ENCODE data around the gene TMEM233.

Gene TMEM233

DNA sequence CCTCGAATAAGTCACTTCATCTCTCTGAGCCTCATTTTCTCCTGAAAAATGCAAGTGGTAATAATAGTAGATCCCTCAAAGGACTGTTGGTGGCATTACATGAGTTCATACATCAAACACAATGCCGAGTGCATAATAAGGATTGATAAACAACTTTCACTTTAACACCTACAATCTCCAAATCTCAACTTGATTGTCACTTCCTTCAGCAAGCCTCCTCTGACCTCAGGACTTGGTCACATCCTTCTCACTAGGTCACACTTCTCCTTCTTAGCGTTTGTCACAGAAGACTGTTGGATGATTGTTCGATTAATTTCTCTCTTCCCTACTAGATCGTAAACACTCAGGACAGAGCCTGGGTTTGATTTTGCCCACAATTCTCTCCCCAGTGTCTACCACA is 66.5 kb downstream of the TMEM233 start:
- no peak for DNase-seq

DNA sequence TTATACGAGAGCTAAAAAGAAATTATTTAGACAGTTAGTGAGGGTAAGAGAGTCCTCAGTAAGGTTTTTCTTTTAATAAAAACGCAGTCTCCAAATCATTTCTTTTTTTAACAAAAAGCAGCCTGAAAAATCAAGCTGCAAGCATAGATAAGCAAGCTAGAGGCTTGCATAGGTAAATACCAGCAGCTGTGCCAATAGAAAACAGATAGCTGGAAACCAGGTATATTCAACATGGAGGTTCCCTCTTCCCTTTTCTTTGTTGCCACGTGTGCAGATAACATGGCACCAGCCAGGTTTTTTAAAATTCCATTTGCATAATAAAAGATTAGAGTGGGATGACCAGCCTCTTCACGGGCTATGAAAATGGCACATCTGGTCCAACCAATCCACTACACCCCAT is 68.3 kb downstream of the TMEM233 start:
- peak; percentile 37 for DNase-seq

- no peak for DNase-seq
Measured at GRCh38 chr12:119664642-119665041, 71.1 kb downstream of the TMEM233 start.

DNA sequence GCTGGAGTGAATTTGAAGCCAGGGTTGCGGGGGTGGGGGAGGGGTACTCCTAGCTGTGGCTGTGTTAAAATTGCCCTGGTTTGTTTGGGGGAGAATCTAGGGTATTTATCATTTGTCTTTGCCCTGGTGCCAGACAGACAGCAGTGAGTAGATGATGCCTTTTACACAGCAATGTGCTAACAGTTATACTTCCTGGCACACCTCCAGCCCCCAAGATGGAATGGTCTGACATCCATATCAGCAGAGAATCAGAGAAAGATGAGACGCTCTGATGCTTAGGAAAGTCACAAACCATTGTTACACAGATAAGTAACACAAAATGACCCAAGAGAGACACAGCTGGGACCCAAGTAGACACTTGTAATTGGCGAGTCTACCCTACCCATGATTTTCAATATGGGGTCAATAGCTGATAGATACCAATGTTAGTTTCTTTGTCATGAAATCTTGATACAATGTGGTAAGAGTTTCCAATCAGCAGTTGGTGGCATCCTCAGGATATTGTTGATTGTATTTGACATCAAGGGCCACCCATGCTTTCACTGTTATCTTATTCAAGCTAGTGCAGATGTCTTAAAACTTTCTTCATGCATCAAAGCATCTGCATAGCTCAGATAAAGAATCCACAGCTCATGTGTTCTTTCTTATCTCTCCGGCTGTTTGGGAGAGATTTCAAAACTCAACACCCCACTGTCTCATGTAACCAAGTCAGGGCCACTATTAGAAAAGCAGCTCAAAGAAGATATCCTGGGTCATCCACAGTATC is 71.8 kb downstream of the TMEM233 start:
- no peak for DNase-seq

DNA sequence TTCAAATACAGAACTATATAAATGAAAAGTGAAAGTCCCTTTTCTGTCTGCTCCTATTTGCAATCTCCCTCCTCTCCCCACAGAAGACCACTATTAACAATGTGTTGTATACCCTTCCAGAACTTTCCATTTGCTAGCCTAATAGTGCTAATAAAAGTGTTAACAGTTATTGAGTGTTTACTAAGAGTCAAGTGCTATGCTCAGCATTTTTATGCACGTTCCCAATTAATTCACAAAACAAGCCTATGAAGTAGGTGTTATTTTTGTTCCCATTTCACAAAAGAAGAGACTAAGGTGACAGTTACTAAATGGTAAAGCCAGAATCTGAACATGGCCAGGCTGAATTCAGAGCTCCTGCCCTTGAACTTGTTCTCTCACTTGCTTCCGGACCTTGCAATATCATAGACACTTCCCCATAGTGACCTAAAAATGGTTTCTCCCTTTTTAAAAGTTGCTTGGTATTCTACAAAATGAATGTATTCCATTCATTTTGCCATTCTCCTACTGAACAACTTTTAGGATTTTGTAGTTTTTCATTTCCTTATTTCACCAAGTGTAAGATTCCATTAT is 72.7 kb downstream of the TMEM233 start:
- DNase-seq: no peak

- no peak for DNase-seq
Measured at GRCh38 chr12:119666900-119667576, 73.5 kb downstream of the TMEM233 start.

DNA sequence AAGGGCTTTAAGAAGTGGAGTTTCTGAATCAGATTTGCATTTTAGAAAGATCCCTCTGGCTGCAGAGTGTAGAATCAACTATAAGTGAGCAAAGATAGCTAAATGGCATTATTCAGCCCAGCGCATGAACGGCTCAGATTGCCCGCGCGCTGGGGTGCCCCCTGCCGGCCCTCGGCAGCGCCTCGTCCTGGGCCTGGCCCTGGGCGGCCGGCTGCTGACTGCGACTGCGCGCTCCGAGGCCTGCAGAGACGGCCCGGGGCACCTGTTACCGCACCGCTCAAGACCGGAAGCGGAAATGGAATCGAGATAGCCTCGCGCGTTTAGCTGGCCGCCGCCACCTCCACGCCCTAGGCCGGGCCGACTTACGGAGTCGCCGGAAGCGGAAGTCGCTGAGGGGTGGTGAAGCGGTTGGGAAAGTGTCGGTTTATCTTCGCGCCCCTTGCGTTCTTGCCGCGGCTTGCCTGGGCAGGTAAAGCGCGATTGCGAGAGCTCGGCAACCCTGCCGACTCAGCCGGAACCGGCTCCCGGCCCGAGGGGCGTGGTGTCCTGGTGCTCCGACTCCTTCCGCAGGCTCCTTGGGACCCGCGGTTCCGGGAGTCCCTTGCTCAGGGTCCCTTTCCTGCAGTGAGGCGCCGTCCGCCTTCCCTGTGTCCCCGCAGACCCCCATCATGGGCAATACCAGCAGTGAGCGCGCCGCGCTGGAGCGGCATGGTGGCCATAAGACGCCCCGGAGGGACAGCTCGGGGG is 74.2 kb downstream of the TMEM233 start, which contains the start of gene PRKAB1:
Gene PRKAB1 (plus strand): TSS at position 557 of the 747 bp plus-strand sequence. CDS start 112 bp downstream, at position 669.
- DNase-seq: peak; percentile 100

DNA sequence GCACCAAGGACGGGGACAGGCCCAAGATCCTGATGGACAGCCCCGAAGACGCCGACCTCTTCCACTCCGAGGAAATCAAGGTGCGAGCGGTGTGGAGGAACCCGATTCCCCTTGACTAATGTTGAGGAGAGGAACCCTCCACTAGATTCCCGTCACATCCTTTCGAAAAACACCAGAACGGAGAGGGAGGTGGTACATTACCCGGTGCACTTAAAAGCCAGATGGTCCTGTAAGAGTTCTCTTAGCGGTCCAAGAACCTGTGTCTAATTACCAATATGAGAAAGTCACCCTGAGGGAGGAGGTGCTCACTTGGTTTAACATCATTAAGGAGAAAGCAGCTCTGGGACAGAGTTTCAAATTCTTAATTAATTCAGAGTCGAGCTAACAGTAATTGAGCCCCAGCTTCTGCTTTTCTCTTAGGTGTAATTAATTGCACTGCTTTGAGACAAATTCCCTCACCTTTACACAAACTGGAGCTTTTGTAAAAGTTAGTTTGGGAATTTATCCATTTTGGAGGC is 74.8 kb downstream of the TMEM233 start:
- peak; percentile 65 for DNase-seq

GRCh38 chr12:119669744-119670472 is 76.3 kb downstream of the TMEM233 start:
- peak; percentile 28 for DNase-seq

DNA sequence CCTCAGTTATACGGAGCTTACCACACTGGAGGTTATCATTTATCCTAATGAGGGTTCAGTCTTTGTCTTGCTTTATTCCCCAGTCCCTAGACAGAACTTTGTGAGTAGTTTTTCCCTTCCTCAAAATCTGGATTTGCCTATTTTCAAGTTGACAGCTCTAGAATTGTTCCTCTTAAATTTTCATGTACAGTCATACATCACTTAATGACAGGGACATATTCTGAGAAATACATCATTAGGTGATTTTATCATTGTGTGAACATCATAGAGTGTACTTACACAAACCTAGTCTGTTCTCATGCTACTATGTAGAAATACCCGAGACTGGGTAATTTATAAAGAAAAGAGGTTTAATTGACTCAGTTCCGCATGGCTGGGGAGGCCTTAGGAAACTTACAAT is 77.5 kb downstream of the TMEM233 start:
- no peak for DNase-seq

DNA sequence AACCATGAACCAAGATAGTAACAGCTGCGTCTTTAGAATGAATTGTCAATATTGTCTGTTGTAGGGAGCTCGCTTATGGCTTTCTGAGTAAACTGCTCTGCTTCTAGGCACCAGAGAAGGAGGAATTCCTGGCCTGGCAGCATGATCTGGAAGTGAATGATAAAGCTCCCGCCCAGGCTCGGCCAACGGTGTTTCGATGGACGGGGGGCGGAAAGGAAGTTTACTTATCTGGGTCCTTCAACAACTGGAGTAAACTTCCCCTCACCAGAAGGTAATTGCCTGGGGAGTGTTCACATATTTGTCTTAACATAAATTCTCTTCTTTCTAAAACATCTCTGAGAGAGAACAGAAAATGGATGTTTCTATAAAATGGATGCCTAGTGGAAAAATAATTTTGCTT is 78.6 kb downstream of the TMEM233 start:
- DNase-seq: no peak

DNA sequence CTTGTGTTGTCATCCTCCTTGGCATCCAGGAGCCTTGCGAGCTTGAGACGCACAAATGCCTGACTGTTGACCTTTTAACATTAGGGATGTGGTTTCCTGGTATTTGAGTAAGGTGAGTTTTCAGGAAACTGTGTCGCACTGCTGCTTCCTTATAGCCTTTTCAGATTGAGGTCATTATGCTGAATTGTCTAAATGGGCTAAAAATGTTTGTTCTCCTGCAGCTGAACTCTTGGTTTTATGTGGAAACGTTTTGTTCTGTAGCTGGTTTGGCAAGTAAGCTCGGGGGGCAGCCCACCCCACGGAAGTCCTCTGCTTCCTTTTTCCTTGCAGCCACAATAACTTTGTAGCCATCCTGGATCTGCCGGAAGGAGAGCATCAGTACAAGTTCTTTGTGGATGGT is 80.1 kb downstream of the TMEM233 start:
- DNase-seq: no peak

DNA sequence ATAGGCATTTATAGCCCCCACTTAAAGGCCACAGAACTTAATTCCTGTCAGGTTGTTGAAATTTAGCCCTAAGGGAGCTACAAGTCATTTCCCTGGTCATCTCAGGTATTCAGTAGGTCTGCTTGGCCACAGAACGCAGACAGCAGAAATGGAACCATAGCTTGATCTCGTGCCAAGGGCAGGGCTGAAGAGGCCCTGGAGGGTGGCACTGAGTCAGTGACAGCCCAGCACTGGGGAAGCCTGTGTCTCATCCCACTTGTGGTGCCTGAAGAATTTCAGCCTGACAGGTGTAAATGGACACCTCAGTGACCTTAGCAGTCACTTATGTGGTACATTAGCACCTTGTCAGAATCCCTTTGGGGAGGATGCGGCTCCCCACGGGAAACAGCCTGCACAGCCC is 81.0 kb downstream of the TMEM233 start:
- DNase-seq: no peak

GRCh38 chr12:119676022-119676421 is 82.4 kb downstream of the TMEM233 start:
- DNase-seq: no peak

DNA sequence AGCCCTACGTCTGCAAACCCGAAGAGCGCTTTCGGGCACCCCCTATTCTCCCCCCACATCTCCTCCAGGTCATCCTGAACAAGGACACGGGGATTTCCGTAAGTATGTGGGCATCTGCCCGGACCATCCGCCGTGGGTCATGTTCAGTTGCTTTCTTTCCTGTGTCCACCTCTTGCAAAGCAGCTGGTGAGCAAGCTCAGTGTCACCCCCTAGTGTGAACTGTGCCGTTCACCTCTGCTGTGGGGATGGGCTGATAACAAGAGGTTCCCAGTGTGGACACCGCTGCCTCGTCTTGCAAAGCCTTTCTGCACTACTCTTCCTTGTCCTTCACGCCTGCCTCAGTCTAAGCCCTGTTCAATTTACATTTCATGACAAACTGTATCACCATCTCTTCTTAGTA is 83.0 kb downstream of the TMEM233 start:
- no peak for DNase-seq

- DNase-seq: no peak
Measured at GRCh38 chr12:119678459-119678858, 84.9 kb downstream of the TMEM233 start.

- peak; percentile 31 for DNase-seq
Measured at GRCh38 chr12:119679081-119679480, 85.5 kb downstream of the TMEM233 start.

DNA sequence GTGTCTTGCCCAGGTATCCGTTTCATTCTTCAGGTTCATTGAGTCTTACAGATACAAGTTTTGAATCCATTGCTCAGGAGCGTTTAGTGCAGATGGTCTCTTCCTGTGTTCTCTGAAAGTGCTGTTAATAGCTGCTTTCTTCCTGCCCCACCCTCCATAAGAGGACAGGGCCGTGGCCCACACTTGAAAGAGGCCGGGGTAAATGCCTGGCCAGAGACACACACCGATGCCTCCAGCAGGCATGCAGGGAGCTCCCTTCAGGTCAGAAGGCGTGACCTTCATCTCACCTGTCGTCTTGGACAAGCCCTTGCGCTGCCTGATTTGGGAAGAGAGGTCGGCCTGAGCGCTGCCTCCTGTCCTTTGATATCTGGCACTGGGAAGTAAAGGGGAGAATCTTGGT is 85.9 kb downstream of the TMEM233 start:
- DNase-seq: no peak

DNA sequence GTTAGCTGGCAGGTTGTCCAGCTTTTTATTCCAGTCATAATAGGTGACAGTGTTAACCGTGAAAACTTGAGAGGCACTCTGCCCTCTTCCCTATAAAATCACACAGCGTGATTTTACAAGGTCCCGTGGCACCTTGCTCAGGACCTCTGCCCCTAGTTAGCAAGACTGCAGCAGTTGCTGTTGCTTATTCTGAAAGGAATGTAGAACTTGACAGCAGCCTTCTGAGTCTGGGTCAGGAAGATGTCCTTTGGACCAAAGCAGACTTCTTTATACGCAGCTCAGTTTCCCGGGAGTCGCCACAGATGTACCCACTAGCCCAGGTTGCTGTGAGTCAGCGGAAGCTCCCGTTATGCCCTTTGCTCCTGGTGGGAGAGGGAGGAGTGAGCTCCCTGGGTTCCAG is 87.5 kb downstream of the TMEM233 start:
- DNase-seq: no peak

- no peak for DNase-seq
Measured at GRCh38 chr12:119681728-119682638, 88.4 kb downstream of the TMEM233 start.

DNA sequence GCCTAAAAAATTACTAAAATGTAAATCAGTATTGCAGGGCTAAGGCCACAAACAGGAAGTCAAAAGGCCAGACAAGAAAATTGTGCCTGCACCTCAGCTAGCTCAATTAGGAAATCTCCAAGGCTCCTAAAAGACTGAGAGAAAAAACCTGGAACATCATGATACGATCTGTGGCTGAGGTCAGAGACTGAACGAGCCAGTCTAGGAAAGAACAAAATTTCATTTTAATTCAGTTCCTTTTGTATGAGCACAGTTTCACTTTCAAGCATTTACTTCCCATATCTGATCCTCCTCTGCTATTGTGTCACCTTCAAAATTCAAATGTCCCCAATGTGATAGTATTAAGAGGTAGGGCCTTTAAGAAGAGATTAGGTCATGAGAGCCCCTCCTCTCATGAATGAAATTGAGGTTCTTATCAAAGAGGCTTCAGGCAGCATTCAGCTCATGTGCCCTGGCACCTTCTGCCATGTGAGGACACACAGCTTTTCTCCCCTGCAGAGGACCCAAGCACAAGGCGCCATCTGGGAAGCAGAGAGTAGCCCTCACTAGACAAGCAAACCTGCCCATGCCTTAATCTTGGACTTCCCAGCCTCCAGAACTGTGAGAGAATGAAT is 89.2 kb downstream of the TMEM233 start:
- no peak for DNase-seq
